HCT116 (cell line): ENCODE results near the gene ZEB1.

Experiments used
- CEBPB ChIP-seq: IDR thresholded peaks from 2 replicates; pipeline ENCODE4 v1.6.1; 2012; ENCODE audit warnings: low read depth
- ELF1 ChIP-seq: IDR thresholded peaks from 2 replicates; pipeline ENCODE4 v1.6.1; 2012; ENCODE audit warnings: low read depth, borderline replicate concordance
- EZH2 ChIP-seq: fragments of 200-600 bp; sonication (generic); IDR thresholded peaks from 2 replicates; pipeline ENCODE4 v1.6.1; 2017; ENCODE audit warnings: antibody characterized with exemption, mixed run types
- EZH2phosphoT487 ChIP-seq: fragments of 200-600 bp; IDR thresholded peaks from 2 replicates; pipeline ENCODE4 v1.6.1; 2018; ENCODE audit warnings: antibody characterized with exemption, borderline replicate concordance
- POLR2A ChIP-seq: IDR thresholded peaks from 2 replicates; pipeline ENCODE4 v1.7.0; 2011; ENCODE audit warnings: borderline replicate concordance; ENCODE audit not compliant: insufficient read depth, insufficient read length; ENCODE audit errors: extremely low read depth
- POLR2AphosphoS5 ChIP-seq: IDR thresholded peaks from 2 replicates; pipeline ENCODE4 v1.6.1; 2011; ENCODE audit warnings: mild to moderate bottlenecking, low read depth, low read length, moderate library complexity
- SIN3A ChIP-seq: IDR thresholded peaks from 2 replicates; pipeline ENCODE4 v1.6.1; 2012; ENCODE audit warnings: low read depth
- SP1 ChIP-seq: IDR thresholded peaks from 2 replicates; pipeline ENCODE4 v1.6.1; 2012; ENCODE audit warnings: low read depth
- YY1 ChIP-seq: IDR thresholded peaks from 2 replicates; pipeline ENCODE4 v1.6.1; 2011; ENCODE audit warnings: low read length, low read depth, moderate library complexity, mild to moderate bottlenecking; ENCODE audit not compliant: insufficient replicate concordance; ENCODE audit errors: extremely low read depth
- TF ChIP-seq, protein P1 (sequence below), 3 experiments: fragments of 200-600 bp in 1 of 3; sonication (generic) in 1 of 3; IDR thresholded peaks in 2 of 3; conservative IDR thresholded peaks in 1 of 3; 2 replicates each; pipeline ENCODE4 v1.5.1; 2012 to 2017; ENCODE audit warnings: low read depth in 2 of 3, low read length in 2 of 3, antibody characterized with exemption in 1 of 3, borderline replicate concordance in 1 of 3, control low read depth in 1 of 3, mild to moderate bottlenecking in 1 of 3, mixed read lengths in 1 of 3, mixed run types in 1 of 3, moderate library complexity in 1 of 3; ENCODE audit not compliant: insufficient read depth in 1 of 3
- TF ChIP-seq, protein P2 (sequence below): IDR thresholded peaks from 2 replicates; pipeline ENCODE4 v1.6.1; 2012

DNA sequence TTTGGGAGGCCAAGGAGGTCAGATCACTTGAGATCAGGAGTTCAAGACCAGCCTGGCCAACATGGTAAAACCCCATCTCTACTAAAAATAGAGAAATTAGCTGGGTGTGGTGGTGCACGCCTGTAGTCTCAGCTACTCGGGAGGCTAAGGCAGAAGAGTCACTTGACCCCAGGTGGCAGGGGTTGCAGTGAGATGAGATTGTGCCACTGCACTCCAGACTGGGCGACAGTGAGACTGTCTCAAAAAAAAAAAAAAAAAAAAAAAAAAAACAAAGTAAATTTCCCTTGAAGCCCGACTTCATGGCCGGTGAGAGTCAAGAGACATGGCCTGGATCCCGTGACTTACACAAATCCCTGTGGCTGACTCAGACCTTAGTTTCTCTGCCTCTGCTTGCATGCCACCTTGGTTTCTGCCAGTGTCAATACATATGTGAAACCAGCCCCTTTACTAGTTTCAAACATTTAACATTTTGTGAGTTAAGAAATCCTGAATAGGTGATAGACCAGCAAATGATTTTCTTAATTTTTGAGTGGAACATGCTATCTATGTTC lies 62.8 kb downstream of the ZEB1 start:
- TF ChIP-seq, protein P1, sequence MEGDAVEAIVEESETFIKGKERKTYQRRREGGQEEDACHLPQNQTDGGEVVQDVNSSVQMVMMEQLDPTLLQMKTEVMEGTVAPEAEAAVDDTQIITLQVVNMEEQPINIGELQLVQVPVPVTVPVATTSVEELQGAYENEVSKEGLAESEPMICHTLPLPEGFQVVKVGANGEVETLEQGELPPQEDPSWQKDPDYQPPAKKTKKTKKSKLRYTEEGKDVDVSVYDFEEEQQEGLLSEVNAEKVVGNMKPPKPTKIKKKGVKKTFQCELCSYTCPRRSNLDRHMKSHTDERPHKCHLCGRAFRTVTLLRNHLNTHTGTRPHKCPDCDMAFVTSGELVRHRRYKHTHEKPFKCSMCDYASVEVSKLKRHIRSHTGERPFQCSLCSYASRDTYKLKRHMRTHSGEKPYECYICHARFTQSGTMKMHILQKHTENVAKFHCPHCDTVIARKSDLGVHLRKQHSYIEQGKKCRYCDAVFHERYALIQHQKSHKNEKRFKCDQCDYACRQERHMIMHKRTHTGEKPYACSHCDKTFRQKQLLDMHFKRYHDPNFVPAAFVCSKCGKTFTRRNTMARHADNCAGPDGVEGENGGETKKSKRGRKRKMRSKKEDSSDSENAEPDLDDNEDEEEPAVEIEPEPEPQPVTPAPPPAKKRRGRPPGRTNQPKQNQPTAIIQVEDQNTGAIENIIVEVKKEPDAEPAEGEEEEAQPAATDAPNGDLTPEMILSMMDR (IDR thresholded peaks at IDR 0.05 in 2 of 3, conservative IDR thresholded peaks at IDR 0.05 in 1 of 3; ENCODE audit: borderline replicate concordance in 1 of 3, insufficient read depth in 1 of 3, low read depth in 2 of 3, low read length in 2 of 3), result no peak
- TF ChIP-seq, protein P2, sequence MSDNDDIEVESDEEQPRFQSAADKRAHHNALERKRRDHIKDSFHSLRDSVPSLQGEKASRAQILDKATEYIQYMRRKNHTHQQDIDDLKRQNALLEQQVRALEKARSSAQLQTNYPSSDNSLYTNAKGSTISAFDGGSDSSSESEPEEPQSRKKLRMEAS, result no peak
- TF ChIP-seq YY1 (no peak), POLR2AphosphoS5 (no peak), CEBPB (no peak), EZH2phosphoT487 (no peak), POLR2A (no peak), SIN3A (no peak), EZH2 (no peak), ELF1 (no peak), SP1 (no peak)
